Liver (tissue), 9 donors: ENCODE measurements around the gene RPL38. TPM values are rescaled to one million over a fixed set of nuclear protein-coding genes. Genes with fewer than 3 reads are reported as not detected.

Experiments
- DNase-seq: peaks from one replicate; pipeline ENCODE4 v3.0.0-alpha.2; 2017; ENCODE audit warnings: low spot score
- H3K27ac ChIP-seq, 2 donors: one replicate each; pipeline ENCODE4 v1.7.0; 2013; ENCODE audit warnings: inconsistent platforms in 2 of 2, low read length in 2 of 2, control low read depth in 1 of 2, low read depth in 1 of 2, mild to moderate bottlenecking in 1 of 2
- H3K27me3 ChIP-seq, 4 donors: one replicate each; pipeline versions ENCODE4 v1.6.1 to v1.7.0; 2013; ENCODE audit warnings: low read length in 3 of 4, inconsistent platforms in 1 of 4, mild to moderate bottlenecking in 1 of 4, moderate library complexity in 1 of 4; ENCODE audit not compliant: control insufficient read depth in 4 of 4, insufficient read depth in 4 of 4
- H3K36me3 ChIP-seq, 4 donors: one replicate each; pipeline versions ENCODE4 v1.6.1 to v1.7.0; 2013; ENCODE audit warnings: low read length in 3 of 4, mild to moderate bottlenecking in 3 of 4, low read depth in 1 of 4, moderate library complexity in 1 of 4; ENCODE audit not compliant: control insufficient read depth in 4 of 4, insufficient read depth in 3 of 4
- H3K4me1 ChIP-seq, 4 donors: one replicate each; pipeline versions ENCODE4 v1.6.1 to v1.7.0; 2013; ENCODE audit warnings: low read length in 3 of 4, mild to moderate bottlenecking in 3 of 4, moderate library complexity in 1 of 4; ENCODE audit not compliant: control insufficient read depth in 4 of 4, insufficient read depth in 4 of 4
- H3K4me3 ChIP-seq, 3 donors: one replicate each; pipeline versions ENCODE4 v1.6.1 to v1.7.0; 2013; ENCODE audit warnings: low read length in 3 of 3, control low read depth in 1 of 3, low read depth in 1 of 3, mild to moderate bottlenecking in 1 of 3
- H3K9ac ChIP-seq, 2 donors: one replicate each; pipeline ENCODE4 v1.7.0; 2013; ENCODE audit warnings: low read length in 2 of 2, mild to moderate bottlenecking in 2 of 2, moderate library complexity in 2 of 2, control low read depth in 1 of 2, low read depth in 1 of 2
- H3K9me3 ChIP-seq, 4 donors: one replicate each; pipeline versions ENCODE4 v1.6.1 to v1.7.0; 2013; ENCODE audit warnings: low read length in 3 of 4; ENCODE audit not compliant: control insufficient read depth in 4 of 4
- EGR1 ChIP-seq, 2 donors: IDR thresholded peaks; 2 replicates each; pipeline ENCODE4 v1.6.1; 2016 to 2018; ENCODE audit warnings: antibody characterized with exemption in 2 of 2, low read depth in 2 of 2
- FOXA2 ChIP-seq: IDR thresholded peaks from 2 replicates; pipeline ENCODE4 v1.6.1; 2016; ENCODE audit warnings: antibody characterized with exemption
- HNF4A ChIP-seq, 2 donors: conservative IDR thresholded peaks; 2 replicates each; pipeline ENCODE4 v1.6.1; 2016; ENCODE audit warnings: antibody characterized with exemption in 2 of 2, mild to moderate bottlenecking in 2 of 2
- HNF4G ChIP-seq: IDR thresholded peaks from 2 replicates; pipeline ENCODE4 v1.6.1; 2016; ENCODE audit warnings: antibody characterized with exemption
- JUND ChIP-seq, 2 donors: IDR thresholded peaks; 2 replicates each; pipeline ENCODE4 v1.6.1; 2016; ENCODE audit warnings: antibody characterized with exemption in 2 of 2
- MAX ChIP-seq: IDR thresholded peaks from 2 replicates; pipeline ENCODE4 v1.6.1; 2016; ENCODE audit warnings: antibody characterized with exemption
- NR2F2 ChIP-seq: IDR thresholded peaks from 2 replicates; pipeline ENCODE4 v1.6.1; 2016; ENCODE audit warnings: antibody characterized with exemption
- RAD21 ChIP-seq, 2 donors: IDR thresholded peaks; 2 replicates each; pipeline ENCODE4 v1.6.1; 2016; ENCODE audit warnings: antibody characterized with exemption in 2 of 2, mild to moderate bottlenecking in 2 of 2
- RXRA ChIP-seq, 2 donors: IDR thresholded peaks; 2 replicates each; pipeline ENCODE4 v1.6.1; 2017 to 2018; ENCODE audit warnings: antibody characterized with exemption in 2 of 2, mild to moderate bottlenecking in 1 of 2
- SP1 ChIP-seq: IDR thresholded peaks from 2 replicates; pipeline ENCODE4 v1.6.1; 2018; ENCODE audit warnings: antibody characterized with exemption, mild to moderate bottlenecking
- TAF1 ChIP-seq: conservative IDR thresholded peaks from 2 replicates; pipeline ENCODE4 v1.6.1; 2016; ENCODE audit warnings: antibody characterized with exemption, mild to moderate bottlenecking
- YY1 ChIP-seq: IDR thresholded peaks from 2 replicates; pipeline ENCODE4 v1.6.1; 2016; ENCODE audit warnings: antibody characterized with exemption, mild to moderate bottlenecking
- WGBS: extraction: QIAGEN DNeasy Blood & Tissue Kit; methylation state at CpG from one replicate; pipeline ENCODE4 v1.1.7; 2013; 5-methylcytosine and 5-hydroxymethylcytosine counted together
- polyA plus RNA-seq, 2 donors: library from polyadenylated mRNA; stranded (reverse) in 1 of 2; unstranded in 1 of 2; fragments of 200-250 nt in 1 of 2; fragments of >200 nt in 1 of 2; fragmentation: Nextera tagmentation in 1 of 2; extraction: Ambion mirVana in 1 of 2; gene quantifications; one replicate each; pipeline versions ENCODE4 v1.2.1 to v1.2.3, GENCODE V29; 2013 to 2015
- total RNA-seq, 2 donors: library from RNA; depleted of rRNA; stranded (reverse); fragments of >200 nt; gene quantifications; one replicate each; pipeline ENCODE4 v1.2.3, GENCODE V29; 2014
- TF ChIP-seq, protein P1 (sequence below): IDR thresholded peaks from 2 replicates; pipeline ENCODE4 v1.6.1; 2016; ENCODE audit warnings: antibody characterized with exemption
- TF ChIP-seq, protein P2 (sequence below): IDR thresholded peaks from 2 replicates; pipeline ENCODE4 v1.6.1; 2016; ENCODE audit warnings: antibody characterized with exemption
- donor health status: healthy.
- donor health status: healthy.
- donor health status: healthy.
- donor health status: healthy.
- donor health status: healthy.

The RPL38 gene
- total and polyA plus RNA-seq, 4 donors, result 67.7 to 1,367 (median 455) TPM

DNA sequence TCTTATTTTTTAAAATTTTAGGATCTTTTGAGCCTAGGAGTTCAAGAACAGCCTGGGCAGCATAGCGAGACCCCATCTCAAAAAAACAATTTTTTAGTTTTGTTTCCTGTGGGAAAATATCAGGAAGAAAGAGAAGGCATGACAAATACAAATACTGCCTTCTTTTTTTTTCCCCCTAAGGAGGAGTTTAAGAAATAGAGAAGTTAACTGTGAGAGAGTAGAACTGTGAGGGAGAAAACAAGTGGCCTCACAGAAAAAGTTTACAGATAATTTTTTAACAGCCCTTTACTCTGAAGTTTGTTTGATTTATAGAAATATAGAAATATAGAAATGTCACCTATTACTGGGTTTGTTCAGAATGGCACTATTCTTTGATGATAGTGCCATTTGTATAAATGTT is 31.0 kb downstream of the RPL38 start (continued):
- no peak for TF ChIP-seq HNF4A (conservative IDR thresholded peaks at IDR 0.05)
- TF ChIP-seq EGR1 (IDR thresholded peaks at IDR 0.05; ENCODE audit: low read depth in 2 of 2), result no peak
- no peak for TF ChIP-seq HNF4G

DNA sequence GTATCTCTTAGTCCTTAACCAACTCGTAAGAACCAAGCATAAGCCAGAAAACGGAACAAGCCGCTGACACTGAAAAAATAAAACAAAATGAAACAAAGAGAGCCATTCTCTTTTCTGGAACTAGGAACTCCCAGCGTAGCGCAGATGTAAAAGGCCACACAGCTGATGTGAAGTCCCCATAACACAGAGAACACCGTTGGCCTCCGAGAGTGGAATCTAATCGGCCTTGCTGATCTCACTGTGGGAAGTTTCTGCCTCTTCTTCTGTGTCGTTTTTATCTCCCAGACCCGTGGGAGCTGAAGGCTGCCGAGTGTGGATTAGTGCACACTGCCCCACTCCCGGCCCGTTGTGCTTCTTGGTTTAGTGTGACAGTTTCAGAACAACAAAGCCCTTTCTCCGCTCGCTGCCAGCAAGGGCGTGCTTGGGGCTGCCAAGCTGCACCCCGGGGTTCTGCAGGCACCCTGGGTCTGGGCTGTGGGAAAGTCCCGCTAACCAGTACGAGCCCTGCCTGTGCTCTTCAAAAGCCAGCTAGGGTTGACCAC is 31.6 kb downstream of the RPL38 start:
- Histone ChIP-seq H3K9ac (no peak overlapping the region), H3K4me3 (no peak overlapping the region), H3K27ac (no peak overlapping the region), H3K27me3 (no peaks in the 10 kb centered on the region), H3K4me1 (no peaks in the 10 kb centered on the region), H3K9me3 (no peaks in the 10 kb centered on the region), H3K36me3 (no peaks in the 10 kb centered on the region)
- WGBS, result 75% methylated on average over 19 of the region's 19 CpGs
- TF ChIP-seq MAX (no peak), NR2F2 (no peak), YY1 (no peak), HNF4A (conservative IDR thresholded peaks at IDR 0.05) (no peak), RXRA (IDR thresholded peaks at IDR 0.05) (no peak), JUND (IDR thresholded peaks at IDR 0.05) (no peak), TAF1 (no peak), EGR1 (IDR thresholded peaks at IDR 0.05; ENCODE audit: low read depth in 2 of 2) (no peak)
- TF ChIP-seq, protein P1, sequence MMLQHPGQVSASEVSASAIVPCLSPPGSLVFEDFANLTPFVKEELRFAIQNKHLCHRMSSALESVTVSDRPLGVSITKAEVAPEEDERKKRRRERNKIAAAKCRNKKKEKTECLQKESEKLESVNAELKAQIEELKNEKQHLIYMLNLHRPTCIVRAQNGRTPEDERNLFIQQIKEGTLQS, result no peak
- DNase-seq, result no peak

GRCh38 chr17:74235911-74236371 is 32.5 kb downstream of the RPL38 start:
- Histone ChIP-seq H3K36me3 (no peaks in the 10 kb centered on the region), H3K27ac (no peak overlapping the region), H3K4me1 (no peaks in the 10 kb centered on the region), H3K9me3 (no peaks in the 10 kb centered on the region), H3K4me3 (no peak overlapping the region), H3K9ac (no peak overlapping the region), H3K27me3 (no peaks in the 10 kb centered on the region)
- WGBS, result 71% methylated on average over 8 of the region's 8 CpGs
- no peak for DNase-seq
- TF ChIP-seq, protein P1, result no peak
- no peak for TF ChIP-seq RAD21 (IDR thresholded peaks at IDR 0.05)
- TF ChIP-seq HNF4G, result no peak
- no peak for TF ChIP-seq NR2F2
- TF ChIP-seq, protein P2, sequence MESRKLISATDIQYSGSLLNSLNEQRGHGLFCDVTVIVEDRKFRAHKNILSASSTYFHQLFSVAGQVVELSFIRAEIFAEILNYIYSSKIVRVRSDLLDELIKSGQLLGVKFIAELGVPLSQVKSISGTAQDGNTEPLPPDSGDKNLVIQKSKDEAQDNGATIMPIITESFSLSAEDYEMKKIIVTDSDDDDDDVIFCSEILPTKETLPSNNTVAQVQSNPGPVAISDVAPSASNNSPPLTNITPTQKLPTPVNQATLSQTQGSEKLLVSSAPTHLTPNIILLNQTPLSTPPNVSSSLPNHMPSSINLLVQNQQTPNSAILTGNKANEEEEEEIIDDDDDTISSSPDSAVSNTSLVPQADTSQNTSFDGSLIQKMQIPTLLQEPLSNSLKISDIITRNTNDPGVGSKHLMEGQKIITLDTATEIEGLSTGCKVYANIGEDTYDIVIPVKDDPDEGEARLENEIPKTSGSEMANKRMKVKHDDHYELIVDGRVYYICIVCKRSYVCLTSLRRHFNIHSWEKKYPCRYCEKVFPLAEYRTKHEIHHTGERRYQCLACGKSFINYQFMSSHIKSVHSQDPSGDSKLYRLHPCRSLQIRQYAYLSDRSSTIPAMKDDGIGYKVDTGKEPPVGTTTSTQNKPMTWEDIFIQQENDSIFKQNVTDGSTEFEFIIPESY, result no peak
- TF ChIP-seq SP1, result no peak
- TF ChIP-seq HNF4A (conservative IDR thresholded peaks at IDR 0.05), result no peak

- no peak overlapping the region for H3K9ac ChIP-seq
- H3K4me3 ChIP-seq, result no peak overlapping the region
- no peaks in the 10 kb centered on the region for H3K36me3 ChIP-seq
- H3K4me1 ChIP-seq, result no peaks in the 10 kb centered on the region
- no peak for DNase-seq
- H3K27ac ChIP-seq, result no peak overlapping the region
- 76% methylated on average over 12 of the region's 12 CpGs for WGBS
- no peaks in the 10 kb centered on the region for H3K9me3 ChIP-seq
- no peaks in the 10 kb centered on the region for H3K27me3 ChIP-seq
- no peak for TF ChIP-seq MAX
- TF ChIP-seq YY1, result no peak
- no peak for TF ChIP-seq RAD21 (IDR thresholded peaks at IDR 0.05)
- TF ChIP-seq, protein P2, result no peak
- TF ChIP-seq FOXA2, result no peak
- no peak for TF ChIP-seq HNF4G
Measured at GRCh38 chr17:74237321-74237720, 33.8 kb downstream of the RPL38 start.
